OCI-M1 (cell line): ENCODE results near the gene MS4A8.
"Not testable (repeated sequence)": the region's sequence is repeated elsewhere in the genome, so short reads cannot be mapped to it uniquely, and the experiment has no call there.

Experiments
- DNase-seq: peaks from one replicate; lab custom pipeline; 2025; lab: John Stamatoyannopoulos, UW

The MS4A8 gene

GRCh38 chr11:60699284-60699691 lies at the start of gene MS4A8:
MS4A8 (plus strand) TSS chr11:60699612; CDS start chr11:60700861, 1,249 bp downstream.
- peak; percentile 57 for DNase-seq

GRCh38 chr11:60657888-60658287 lies 41.5 kb upstream of the MS4A8 start:
- DNase-seq, result peak; percentile 40

- no peak for DNase-seq
Measured at GRCh38 chr11:60658409-60658808, 41.0 kb upstream of the MS4A8 start.

DNA sequence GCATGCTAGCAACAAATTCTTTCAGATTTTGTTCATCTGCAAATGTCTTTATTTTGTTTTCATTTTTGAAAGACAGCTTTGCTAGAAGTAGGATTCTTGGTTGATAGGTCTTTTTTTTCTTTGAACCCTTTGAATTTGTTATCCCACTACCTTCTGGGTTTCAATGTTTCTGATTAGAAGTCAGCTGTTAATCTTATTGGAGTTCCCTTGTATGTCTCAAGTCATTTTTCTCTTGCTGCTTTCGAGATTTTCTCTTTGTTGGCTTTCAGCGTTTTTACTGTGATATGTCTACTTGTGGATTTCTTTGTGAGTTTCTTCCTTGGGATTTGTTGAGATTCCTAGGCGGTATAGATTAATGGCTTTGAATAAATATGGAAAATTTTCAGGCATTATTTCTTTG lies 27.2 kb upstream of the MS4A8 start:
- DNase-seq, result peak; percentile 10

DNA sequence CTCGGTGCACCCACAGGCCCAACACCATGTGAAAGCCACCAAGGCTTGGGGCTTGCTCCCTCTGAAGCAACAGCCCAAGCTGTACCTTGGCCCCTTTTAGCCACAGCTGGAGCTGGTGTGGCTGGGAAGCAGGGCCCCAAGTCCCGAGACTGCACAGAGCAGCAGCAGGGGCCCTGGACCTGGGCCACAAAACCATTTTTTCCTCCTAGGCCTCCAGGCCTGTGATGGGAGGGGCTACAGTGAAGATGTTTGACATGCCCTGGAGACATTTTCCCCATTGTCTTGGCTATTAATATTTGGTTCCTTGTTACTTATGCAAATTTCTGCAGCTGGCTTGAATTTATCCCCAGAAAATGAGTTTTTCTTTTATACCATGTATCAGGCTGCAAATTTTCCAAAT lies 21.2 kb upstream of the MS4A8 start:
- not testable (repeated sequence) for DNase-seq

DNA sequence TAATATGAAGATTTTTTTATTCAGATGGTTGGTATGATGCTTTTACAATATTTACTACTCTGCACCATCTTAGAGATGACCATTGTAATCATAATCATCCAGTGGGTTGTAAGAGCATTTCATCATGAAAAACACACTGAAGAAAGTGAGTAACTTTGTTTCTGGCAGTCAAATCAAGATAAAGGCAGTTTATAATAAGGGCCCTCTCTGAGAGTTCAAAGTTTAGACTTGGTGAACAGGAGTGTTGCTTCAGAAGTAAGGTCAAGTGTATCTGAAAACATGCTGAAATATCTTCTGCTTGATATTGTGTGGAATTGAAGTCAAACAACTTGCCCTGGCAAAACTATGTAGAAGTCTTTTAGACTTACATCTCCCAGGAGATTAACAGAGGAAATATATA lies 19.5 kb upstream of the MS4A8 start:
- no peak for DNase-seq

DNA sequence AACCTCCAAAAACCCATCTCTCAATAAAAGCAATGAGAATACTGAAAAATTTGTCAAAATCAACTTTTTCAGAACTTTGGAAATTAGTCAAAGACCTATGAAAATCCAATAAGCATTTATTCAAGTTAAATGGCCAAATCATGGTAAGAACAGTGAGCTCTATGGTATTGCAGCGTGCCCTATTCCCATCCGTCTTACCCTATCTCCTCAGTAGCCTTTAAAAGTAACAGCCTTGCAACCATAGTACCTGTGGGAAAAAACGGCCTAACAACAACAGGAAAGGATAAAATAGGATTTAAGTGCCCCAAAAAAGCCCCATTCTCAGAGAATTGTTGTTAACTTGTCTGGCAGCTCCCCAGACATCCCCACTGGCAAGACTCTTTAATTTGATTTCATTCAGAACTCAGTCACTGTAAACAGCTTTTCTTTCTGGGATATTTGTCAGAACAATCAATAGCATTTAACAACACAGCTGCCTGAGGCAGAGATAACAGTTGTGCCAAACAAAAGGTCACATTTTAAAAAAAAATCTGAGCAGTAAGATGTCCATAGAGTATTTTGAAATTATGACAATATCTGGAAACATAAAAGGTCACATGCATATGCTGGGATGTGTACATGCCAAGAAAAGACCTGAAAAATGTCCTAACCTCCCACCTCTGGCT lies 18.8 kb upstream of the MS4A8 start:
- DNase-seq, result no peak

DNA sequence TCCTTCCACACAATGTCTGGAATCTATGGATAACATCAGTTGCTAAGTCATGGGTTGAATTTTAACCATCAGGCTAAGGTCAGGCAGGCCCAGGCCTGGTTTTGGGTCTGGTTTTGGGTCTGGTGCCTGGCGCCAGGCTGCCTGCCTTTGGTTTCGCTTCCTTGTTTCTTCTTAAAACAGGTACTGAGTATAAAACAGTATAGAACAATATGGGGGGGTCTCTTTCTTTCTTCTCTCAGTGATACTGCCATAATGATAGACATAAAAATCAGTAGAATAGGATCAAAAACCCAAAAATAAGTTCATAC lies 14.9 kb upstream of the MS4A8 start:
- not testable (repeated sequence) for DNase-seq

DNA sequence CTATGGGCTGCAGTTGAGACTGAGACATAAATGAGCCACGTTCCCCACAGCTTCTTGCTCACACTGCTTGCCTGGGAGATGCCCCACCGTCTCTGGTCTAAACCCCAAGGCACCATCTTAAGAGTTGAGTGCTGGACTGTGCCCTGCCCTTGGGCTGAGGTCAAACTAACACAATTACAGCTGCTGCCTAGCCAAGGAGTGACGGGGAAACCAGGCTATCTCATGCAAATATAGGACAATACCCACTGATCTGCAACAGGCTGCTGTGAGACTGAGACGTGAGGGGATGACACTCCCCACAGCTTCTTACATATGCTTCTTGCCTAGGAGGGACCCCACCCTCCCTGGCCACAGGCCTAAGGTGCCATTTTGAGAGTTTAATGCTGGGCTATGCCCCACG lies 7.8 kb upstream of the MS4A8 start:
- no peak for DNase-seq

GRCh38 chr11:60699936-60700335 lies 524 bp downstream of the MS4A8 start:
- DNase-seq, result no peak

GRCh38 chr11:60700689-60701468 lies 1.5 kb downstream of the MS4A8 start:
- peak; percentile 63 for DNase-seq

DNA sequence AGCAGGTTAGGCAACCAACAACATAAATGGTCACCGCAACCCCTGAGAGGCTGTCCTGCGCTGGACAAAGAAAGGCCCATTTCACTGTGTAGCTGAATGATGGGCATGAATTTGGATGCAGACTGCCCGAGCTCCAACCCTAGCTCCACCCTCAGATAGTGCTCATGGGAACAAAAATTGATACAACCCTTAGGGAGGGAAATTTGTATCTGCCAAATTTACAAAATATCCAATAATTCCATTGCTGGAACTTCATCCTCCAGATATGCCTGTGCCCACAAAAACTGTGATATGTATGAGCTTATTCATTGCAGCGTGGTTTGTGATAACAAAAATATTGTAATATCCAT lies 2.0 kb downstream of the MS4A8 start:
- no peak for DNase-seq

DNA sequence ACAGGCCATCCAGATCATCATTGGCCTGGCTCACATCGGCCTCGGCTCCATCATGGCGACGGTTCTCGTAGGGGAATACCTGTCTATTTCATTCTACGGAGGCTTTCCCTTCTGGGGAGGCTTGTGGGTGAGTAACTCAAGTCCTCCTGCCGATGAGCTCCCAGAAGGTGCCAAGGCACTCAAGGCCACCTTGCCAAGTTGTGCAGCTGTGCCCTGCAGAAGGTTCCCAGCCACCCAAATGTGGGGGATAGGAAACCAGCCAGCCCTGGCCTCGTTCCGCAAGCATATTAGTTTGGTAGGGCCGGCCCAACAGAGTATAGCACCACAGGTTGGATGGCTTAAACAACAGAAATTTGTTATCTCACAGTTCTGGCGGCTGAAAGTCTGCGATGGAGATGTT lies 4.0 kb downstream of the MS4A8 start:
- no peak for DNase-seq

- no peak for DNase-seq
Measured at GRCh38 chr11:60705895-60706294, 6.5 kb downstream of the MS4A8 start.

DNA sequence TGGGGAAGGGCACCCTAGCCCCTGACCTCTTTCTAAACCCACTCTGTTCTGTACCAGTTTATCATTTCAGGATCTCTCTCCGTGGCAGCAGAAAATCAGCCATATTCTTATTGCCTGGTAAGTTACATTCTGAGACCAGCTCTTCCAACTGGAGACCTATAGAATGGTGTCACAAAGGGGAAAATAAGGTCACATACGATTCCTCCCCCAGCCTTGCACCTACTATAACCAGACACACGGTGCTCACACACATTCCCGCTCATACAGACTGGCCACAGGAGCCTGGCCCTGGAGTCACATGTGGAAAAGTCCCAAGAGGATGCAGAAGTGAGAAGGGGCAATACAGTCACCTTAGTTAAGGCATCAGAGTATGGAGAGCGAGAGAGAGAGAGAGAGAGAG lies 7.5 kb downstream of the MS4A8 start:
- no peak for DNase-seq

GRCh38 chr11:60710482-60710881 lies 11.1 kb downstream of the MS4A8 start:
- no peak for DNase-seq

- DNase-seq, result no peak
Measured at GRCh38 chr11:60711276-60711675, 11.9 kb downstream of the MS4A8 start.

DNA sequence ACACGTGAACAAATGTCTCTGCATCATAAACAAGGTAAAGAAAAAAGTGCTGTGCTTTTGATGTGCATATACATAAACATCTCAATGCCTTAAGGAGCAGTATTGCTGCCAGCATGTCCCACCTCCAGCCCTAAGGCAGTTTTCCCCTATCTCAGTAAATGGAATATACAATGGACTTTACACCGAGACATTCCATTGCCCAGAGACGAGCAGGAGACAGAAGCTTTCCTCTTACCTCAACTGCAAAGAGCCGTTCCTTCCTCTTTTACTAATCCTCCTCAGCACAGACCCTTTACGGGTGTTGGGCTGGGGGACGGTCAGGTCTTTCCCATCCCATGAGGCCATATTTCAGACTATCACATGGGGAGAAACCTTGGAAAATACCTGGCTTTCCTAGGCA lies 14.0 kb downstream of the MS4A8 start:
- not testable (repeated sequence) for DNase-seq

GRCh38 chr11:60717956-60718355 lies 18.5 kb downstream of the MS4A8 start:
- no peak for DNase-seq

DNA sequence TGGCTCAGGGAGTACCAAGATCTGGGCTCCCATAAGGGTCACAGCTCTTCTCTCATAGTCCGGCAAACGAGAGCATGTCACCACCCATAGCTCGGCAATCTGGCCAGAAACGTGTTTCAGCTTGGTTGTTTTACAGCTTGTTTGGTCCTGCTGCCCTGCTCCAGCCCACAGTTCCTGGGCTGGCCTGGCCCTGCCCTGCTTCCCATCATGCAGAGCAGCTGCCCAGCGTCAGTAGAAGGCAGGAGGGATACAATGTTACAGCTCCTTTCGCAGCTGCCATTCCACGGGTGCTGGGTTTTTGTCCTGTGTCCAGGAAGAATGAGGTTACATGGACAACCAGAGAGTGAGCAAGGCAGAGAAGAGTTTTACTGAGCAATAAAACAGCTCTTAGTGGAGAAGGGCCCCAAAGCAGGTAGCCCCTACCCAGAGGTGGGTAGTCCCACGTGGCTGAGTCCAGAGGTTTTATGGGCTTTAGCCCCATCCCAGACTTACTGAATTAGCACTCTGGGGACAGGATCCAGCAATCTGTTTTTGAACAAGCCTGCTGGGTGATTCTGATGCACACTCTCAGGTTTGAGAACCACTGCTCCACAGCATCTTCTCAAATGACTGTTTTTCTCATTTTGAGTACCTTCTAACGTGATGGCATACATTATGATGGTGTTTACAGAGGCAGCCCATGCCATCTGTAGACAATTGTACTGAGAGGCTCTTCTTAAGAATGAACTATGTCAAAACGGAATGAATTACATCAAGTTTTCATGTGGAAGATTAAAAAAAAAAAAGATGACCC lies 19.3 kb downstream of the MS4A8 start:
- DNase-seq, result no peak

- DNase-seq, result no peak
Measured at GRCh38 chr11:60719391-60719790, 20.0 kb downstream of the MS4A8 start.

DNA sequence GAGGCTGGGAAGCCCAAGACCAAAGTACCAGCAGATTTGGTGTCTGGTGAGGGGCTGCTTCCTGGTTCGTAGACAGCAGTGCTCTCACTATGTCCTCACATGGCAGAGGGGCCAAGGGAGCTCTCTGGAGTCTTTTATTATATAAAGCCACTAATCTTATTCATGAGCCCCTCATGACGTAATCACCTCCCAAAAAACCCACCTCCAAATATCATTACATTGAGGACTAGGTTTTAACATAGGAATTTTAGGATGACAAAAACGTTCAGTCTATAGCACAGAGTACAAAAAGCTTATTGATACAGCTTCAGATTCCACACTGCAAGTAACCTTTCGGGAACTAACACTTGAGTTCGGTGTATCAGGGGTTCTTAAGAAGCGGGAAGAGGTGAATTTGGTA lies 21.0 kb downstream of the MS4A8 start:
- DNase-seq, result no peak

DNA sequence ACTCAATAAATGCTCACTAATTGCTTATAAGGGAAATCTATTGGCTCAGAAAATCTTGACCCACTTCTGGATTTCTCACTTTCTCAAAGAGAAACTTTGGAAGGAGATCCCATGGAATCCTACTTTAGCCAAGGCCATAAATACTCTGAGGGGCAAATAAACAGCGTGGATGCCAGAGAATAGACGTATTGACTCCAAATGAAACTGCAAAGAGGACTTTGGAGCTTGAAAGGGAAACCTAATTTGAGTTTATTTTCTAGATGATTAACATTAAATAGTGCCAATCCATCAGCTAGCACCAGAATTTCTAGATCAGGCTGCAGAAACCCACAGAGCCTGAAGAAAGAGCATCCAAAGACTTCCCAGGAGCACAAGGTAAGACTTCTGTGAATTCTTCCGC lies 25.0 kb downstream of the MS4A8 start, which contains the start of gene MS4A18:
MS4A18 (plus strand) TSS at position 301 of the 400 bp plus-strand sequence.
- DNase-seq, result no peak
